ENCODE data around the gene MYH9.

MYH9 gene

GRCh38 chr22:36362075-36362474, 25.7 kb downstream of the MYH9 start:
- no peak for DNase-seq (ENCODE audit: low read depth, low spot score)
- no peak overlapping the region for H3K4me3 ChIP-seq (ENCODE audit: low read depth, low read length)
- POLR2A ChIA-PET = interaction anchor here (0.6 to 1.1 kb wide), 2 partner anchors 14 to 17 kb away, joined by 3 read pairs; no protein-coding TSS in a partner anchor
- TF ChIP-seq CTCF (IDR thresholded peaks at IDR 0.05; ENCODE audit: insufficient read depth, low read length, missing control alignments) = no peak
- CTCF ChIA-PET = interaction anchor here (1.2 kb wide), 1 partner anchor 107 kb away, joined by 4 read pairs; no protein-coding TSS in a partner anchor

GRCh38 chr22:36360871-36361383, 26.8 kb downstream of the MYH9 start:
- ChIA-PET CTCF (interaction anchor here (0.7 to 1.2 kb wide), 4 partner anchors 10 to 110 kb away, joined by 3 to 4 read pairs (median 3); no protein-coding TSS in a partner anchor), POLR2A (interaction anchor here (0.6 to 1.4 kb wide), 3 partner anchors 9 to 22 kb away, joined by 3 to 5 read pairs (median 4); no protein-coding TSS in a partner anchor)
- H3K4me3 ChIP-seq (ENCODE audit: low read depth, low read length) = peak overlapping the region; percentile 3; the same call in 1 of the 2 replicates
- no peak for TF ChIP-seq CTCF (IDR thresholded peaks at IDR 0.05; ENCODE audit: insufficient read depth, low read length, missing control alignments)
- DNase-seq (ENCODE audit: low read depth, low spot score) = no peak

DNA sequence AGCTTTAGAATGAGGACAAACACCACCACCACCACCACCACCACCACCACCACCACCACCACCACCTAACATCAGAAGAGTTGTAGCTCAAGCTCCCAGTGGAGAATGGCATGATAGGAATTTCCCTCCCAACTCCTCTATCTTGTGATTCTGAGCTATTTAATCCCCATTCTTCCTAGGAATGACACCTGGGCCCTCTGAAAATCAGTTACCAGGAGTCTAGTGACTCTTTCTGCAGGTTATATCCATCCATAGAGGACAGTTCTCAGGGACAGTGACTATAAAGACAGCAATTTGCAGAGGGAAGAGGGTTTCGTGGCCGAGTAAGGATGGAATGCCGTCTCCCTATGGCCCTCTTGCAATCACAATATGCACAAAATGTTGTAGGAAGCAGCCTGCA, 27.8 kb downstream of the MYH9 start:
- no peak for DNase-seq (ENCODE audit: low read depth, low spot score)
- ChIA-PET POLR2A (interaction anchor here (1.4 kb wide), 1 partner anchor 21 kb away, joined by 5 read pairs; no protein-coding TSS in a partner anchor), CTCF (interaction anchor here (1.3 to 3.3 kb wide), 2 partner anchors 13 to 110 kb away, joined by 3 to 20 read pairs; no protein-coding TSS in a partner anchor)
- H3K4me3 ChIP-seq (ENCODE audit: low read depth, low read length) = no peak overlapping the region
- TF ChIP-seq CTCF (IDR thresholded peaks at IDR 0.05; ENCODE audit: insufficient read depth, low read length, missing control alignments) = no peak

DNA sequence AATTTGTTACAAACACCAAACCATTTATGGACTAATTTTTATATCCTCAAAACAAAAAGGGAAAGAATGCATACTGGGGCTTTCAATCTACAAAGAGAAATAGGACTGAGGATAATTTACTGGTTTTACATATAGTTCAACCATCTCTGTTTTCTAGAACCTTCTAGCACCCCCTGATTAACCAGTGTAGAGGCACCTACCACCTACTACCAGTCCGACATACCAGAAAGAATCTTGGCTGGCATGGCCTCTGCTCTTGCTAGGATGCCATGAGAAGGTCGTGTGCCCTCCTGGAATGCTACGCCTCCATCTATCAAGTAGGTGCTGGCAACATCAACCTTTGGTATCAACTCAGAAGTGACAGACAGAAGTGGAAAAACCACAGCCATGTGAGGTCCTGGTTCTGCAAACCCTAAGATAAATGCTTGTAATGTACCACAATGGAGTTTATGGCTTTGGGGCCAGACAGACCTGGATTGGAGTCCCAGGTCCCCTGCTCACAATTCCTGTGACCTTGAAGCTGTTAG, 28.2 kb downstream of the MYH9 start:
- DNase-seq (ENCODE audit: low read depth, low spot score) = no peak
- TF ChIP-seq CTCF (IDR thresholded peaks at IDR 0.05; ENCODE audit: insufficient read depth, low read length, missing control alignments) = no peak
- POLR2A ChIA-PET = interaction anchor here (1.3 to 1.4 kb wide), 2 partner anchors 20 to 28 kb away, joined by 3 to 5 read pairs; partner anchors contain the start of gene MYH9
- CTCF ChIA-PET = interaction anchor here (1.3 to 3.3 kb wide), 2 partner anchors 13 to 111 kb away, joined by 3 to 20 read pairs; no protein-coding TSS in a partner anchor
- peak overlapping the region; percentile 3; the same call in 1 of the 2 replicates for H3K4me3 ChIP-seq (ENCODE audit: low read depth, low read length)

DNA sequence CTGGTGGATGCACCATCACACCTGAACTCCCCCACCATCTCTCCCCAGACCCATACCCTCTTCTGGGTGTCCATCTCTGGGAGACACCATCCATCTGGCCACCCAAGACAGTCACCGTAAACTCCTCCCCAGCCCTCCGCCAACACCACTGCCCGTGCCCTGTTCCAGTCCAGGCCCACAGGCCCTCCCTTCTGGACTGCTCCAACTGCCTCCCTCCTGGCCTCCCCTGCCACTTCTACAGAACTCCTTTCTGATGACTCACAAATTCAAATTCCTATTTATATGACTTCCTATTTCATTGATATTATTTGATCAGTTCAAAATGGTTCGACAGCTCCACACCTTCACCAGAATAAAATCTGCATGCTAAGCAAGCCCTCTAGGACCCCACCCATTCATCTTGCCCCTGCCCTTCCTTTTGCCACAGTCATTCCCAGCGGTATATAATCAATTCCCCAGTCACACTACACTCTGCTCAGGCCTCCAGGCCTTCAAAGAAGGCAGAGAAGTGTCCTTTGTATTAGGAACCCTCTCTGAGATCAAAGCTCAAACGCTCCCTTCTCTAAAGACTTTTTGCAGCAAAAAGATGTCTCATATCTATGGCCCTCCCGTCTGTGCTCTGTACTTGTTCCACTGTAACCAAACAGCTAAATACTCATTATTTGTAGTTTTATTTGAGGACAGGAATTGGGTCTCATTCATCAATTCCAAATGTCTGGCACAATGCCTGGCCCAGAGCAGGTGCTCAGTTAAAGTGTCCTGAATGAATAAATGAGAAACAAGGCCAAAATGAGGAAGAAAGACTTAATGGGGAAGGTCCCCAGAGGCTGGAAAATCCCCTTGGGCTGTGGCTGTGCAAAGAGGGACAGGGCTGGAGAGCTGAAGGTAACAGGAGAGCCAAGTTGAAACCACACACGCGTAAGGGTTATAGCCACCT, 29.0 kb downstream of the MYH9 start:
- DNase-seq (ENCODE audit: low read depth, low spot score) = no peak
- POLR2A ChIA-PET = interaction anchor here (1.2 to 1.3 kb wide), 2 partner anchors 8 to 29 kb away, joined by 3 read pairs; partner anchors contain the start of gene MYH9
- CTCF ChIA-PET = interaction anchor here (1.3 to 3.3 kb wide), 2 partner anchors 12 to 111 kb away, joined by 3 to 20 read pairs; no protein-coding TSS in a partner anchor
- TF ChIP-seq CTCF (IDR thresholded peaks at IDR 0.05; ENCODE audit: insufficient read depth, low read length, missing control alignments) = no peak
- H3K4me3 ChIP-seq (ENCODE audit: low read depth, low read length) = no peak overlapping the region

All from AG04449 (cell line).